ENCODE data around the gene CMTM7.

The CMTM7 gene

GRCh38 chr3:32495609-32496008 is 104.0 kb downstream of the CMTM7 start:
- CTCF ChIA-PET: no interaction called here
- WGBS (ENCODE audit: insufficient coverage): 100% methylated on average over 1 of the region's 2 CpGs
- H3K27ac ChIP-seq (ENCODE audit: insufficient read depth in 1 of 2, low read depth in 1 of 2, low read length in 2 of 2, poor library complexity in 1 of 2, severe bottlenecking in 2 of 2): no peak overlapping the region
- peaks cover 7 to 17% (median 9%) of the 10 kb centered on the region in 4 experiments for H3K4me1 ChIP-seq (ENCODE audit: control extremely low read depth in 1 of 4, control insufficient read depth in 4 of 4, insufficient read depth in 4 of 4, low read length in 3 of 4)
- no peak overlapping the region for H3K4me3 ChIP-seq (ENCODE audit: control insufficient read depth in 1 of 7, extremely low read depth in 1 of 7, insufficient read depth in 4 of 7, low read depth in 2 of 7, low read length in 6 of 7)
- POLR2A ChIA-PET: no interaction called here
- DNase-seq: no peak
- peaks cover 4 to 31% (median 12%) of the 10 kb centered on the region in 4 experiments for H3K36me3 ChIP-seq (ENCODE audit: control insufficient read depth in 4 of 4, insufficient read depth in 4 of 4, low read length in 3 of 4)
- no peaks in the 10 kb centered on the region for H3K9me3 ChIP-seq (ENCODE audit: control extremely low read depth in 1 of 5, control insufficient read depth in 4 of 5, insufficient read depth in 2 of 5, low read depth in 1 of 5, low read length in 4 of 5)
- H3K27me3 ChIP-seq (replicated peaks in 2 of 5; ENCODE audit: control insufficient read depth in 4 of 5, insufficient read depth in 5 of 5, low read length in 4 of 5): no peaks in the 10 kb centered on the region

GRCh38 chr3:32498252-32498651 is 106.6 kb downstream of the CMTM7 start:
- H3K4me1 ChIP-seq (ENCODE audit: control extremely low read depth in 1 of 4, control insufficient read depth in 4 of 4, insufficient read depth in 4 of 4, low read length in 3 of 4): peaks cover 9 to 31% (median 24%) of the 10 kb centered on the region in 4 experiments
- DNase-seq: no peak
- H3K27me3 ChIP-seq (replicated peaks in 2 of 5; ENCODE audit: control insufficient read depth in 4 of 5, insufficient read depth in 5 of 5, low read length in 4 of 5): no peaks in the 10 kb centered on the region
- H3K27ac ChIP-seq (ENCODE audit: insufficient read depth in 1 of 2, low read depth in 1 of 2, low read length in 2 of 2, poor library complexity in 1 of 2, severe bottlenecking in 2 of 2): no peak overlapping the region
- CTCF ChIA-PET: interaction anchor here (0.7 to 2.0 kb wide), 5 partner anchors 12 to 72 kb away, joined by 3 to 7 read pairs (median 3); partner anchors contain the start of gene DYNC1LI1
- H3K9me3 ChIP-seq (ENCODE audit: control extremely low read depth in 1 of 5, control insufficient read depth in 4 of 5, insufficient read depth in 2 of 5, low read depth in 1 of 5, low read length in 4 of 5): no peaks in the 10 kb centered on the region
- no peak overlapping the region for H3K4me3 ChIP-seq (ENCODE audit: control insufficient read depth in 1 of 7, extremely low read depth in 1 of 7, insufficient read depth in 4 of 7, low read depth in 2 of 7, low read length in 6 of 7)
- H3K36me3 ChIP-seq (ENCODE audit: control insufficient read depth in 4 of 4, insufficient read depth in 4 of 4, low read length in 3 of 4): peaks cover 0 to 18% (median 3%) of the 10 kb centered on the region in 4 experiments
- WGBS (ENCODE audit: insufficient coverage): 90% methylated on average over 2 of the region's 3 CpGs
- POLR2A ChIA-PET: interaction anchor here (0.6 kb wide), 1 partner anchor 48 kb away, joined by 3 read pairs; no protein-coding TSS in a partner anchor

GRCh38 chr3:32498992-32499391 is 107.3 kb downstream of the CMTM7 start:
- Histone ChIP-seq H3K27me3 (replicated peaks in 2 of 5; ENCODE audit: control insufficient read depth in 4 of 5, insufficient read depth in 5 of 5, low read length in 4 of 5) (no peaks in the 10 kb centered on the region), H3K36me3 (ENCODE audit: control insufficient read depth in 4 of 4, insufficient read depth in 4 of 4, low read length in 3 of 4) (peaks cover 0 to 14% (median 3%) of the 10 kb centered on the region in 4 experiments), H3K4me1 (ENCODE audit: control extremely low read depth in 1 of 4, control insufficient read depth in 4 of 4, insufficient read depth in 4 of 4, low read length in 3 of 4) (peaks cover 7 to 33% (median 22%) of the 10 kb centered on the region in 4 experiments), H3K9me3 (ENCODE audit: control extremely low read depth in 1 of 5, control insufficient read depth in 4 of 5, insufficient read depth in 2 of 5, low read depth in 1 of 5, low read length in 4 of 5) (no peaks in the 10 kb centered on the region), H3K27ac (ENCODE audit: insufficient read depth in 1 of 2, low read depth in 1 of 2, low read length in 2 of 2, poor library complexity in 1 of 2, severe bottlenecking in 2 of 2) (no peak overlapping the region), H3K4me3 (ENCODE audit: control insufficient read depth in 1 of 7, extremely low read depth in 1 of 7, insufficient read depth in 4 of 7, low read depth in 2 of 7, low read length in 6 of 7) (no peak overlapping the region)
- DNase-seq: no peak
- WGBS (ENCODE audit: insufficient coverage): 100% methylated on average over 1 of the region's 3 CpGs
- ChIA-PET CTCF (interaction anchor here (0.7 to 2.0 kb wide), 4 partner anchors 9 to 30 kb away, joined by 3 to 7 read pairs (median 3); no protein-coding TSS in a partner anchor), POLR2A (no interaction called here)

- ChIA-PET POLR2A (no interaction called here), CTCF (interaction anchor here (0.7 to 2.0 kb wide), 2 partner anchors 11 to 31 kb away, joined by 3 to 7 read pairs; no protein-coding TSS in a partner anchor)
- WGBS (ENCODE audit: insufficient coverage): 71% methylated on average over 1 of the region's 2 CpGs
- Histone ChIP-seq H3K4me1 (ENCODE audit: control extremely low read depth in 1 of 4, control insufficient read depth in 4 of 4, insufficient read depth in 4 of 4, low read length in 3 of 4) (peaks cover 7 to 31% (median 19%) of the 10 kb centered on the region in 4 experiments), H3K27ac (ENCODE audit: insufficient read depth in 1 of 2, low read depth in 1 of 2, low read length in 2 of 2, poor library complexity in 1 of 2, severe bottlenecking in 2 of 2) (no peak overlapping the region), H3K36me3 (ENCODE audit: control insufficient read depth in 4 of 4, insufficient read depth in 4 of 4, low read length in 3 of 4) (peaks cover 0 to 14% (median 3%) of the 10 kb centered on the region in 4 experiments), H3K27me3 (replicated peaks in 2 of 5; ENCODE audit: control insufficient read depth in 4 of 5, insufficient read depth in 5 of 5, low read length in 4 of 5) (no peaks in the 10 kb centered on the region), H3K4me3 (ENCODE audit: control insufficient read depth in 1 of 7, extremely low read depth in 1 of 7, insufficient read depth in 4 of 7, low read depth in 2 of 7, low read length in 6 of 7) (no peak overlapping the region), H3K9me3 (ENCODE audit: control extremely low read depth in 1 of 5, control insufficient read depth in 4 of 5, insufficient read depth in 2 of 5, low read depth in 1 of 5, low read length in 4 of 5) (no peaks in the 10 kb centered on the region)
- no peak for DNase-seq
Observed at GRCh38 chr3:32499585-32499984, 107.9 kb downstream of the CMTM7 start.

- Histone ChIP-seq H3K4me3 (ENCODE audit: control insufficient read depth in 1 of 7, extremely low read depth in 1 of 7, insufficient read depth in 4 of 7, low read depth in 2 of 7, low read length in 6 of 7) (peak overlapping the region in 1 of 7 experiments; percentile 31), H3K36me3 (ENCODE audit: control insufficient read depth in 4 of 4, insufficient read depth in 4 of 4, low read length in 3 of 4) (peaks cover 0 to 14% (median 3%) of the 10 kb centered on the region in 4 experiments), H3K27ac (ENCODE audit: insufficient read depth in 1 of 2, low read depth in 1 of 2, low read length in 2 of 2, poor library complexity in 1 of 2, severe bottlenecking in 2 of 2) (no peak overlapping the region), H3K9me3 (ENCODE audit: control extremely low read depth in 1 of 5, control insufficient read depth in 4 of 5, insufficient read depth in 2 of 5, low read depth in 1 of 5, low read length in 4 of 5) (no peaks in the 10 kb centered on the region), H3K4me1 (ENCODE audit: control extremely low read depth in 1 of 4, control insufficient read depth in 4 of 4, insufficient read depth in 4 of 4, low read length in 3 of 4) (peaks cover 7 to 29% (median 19%) of the 10 kb centered on the region in 4 experiments), H3K27me3 (replicated peaks in 2 of 5; ENCODE audit: control insufficient read depth in 4 of 5, insufficient read depth in 5 of 5, low read length in 4 of 5) (no peaks in the 10 kb centered on the region)
- DNase-seq: no peak
- POLR2A ChIA-PET: no interaction called here
- WGBS (ENCODE audit: insufficient coverage): no CpG with 5 or more reads among the region's 2 CpGs
- CTCF ChIA-PET: interaction anchor here (1.5 to 2.0 kb wide), 2 partner anchors 10 to 104 kb away, joined by 6 to 7 read pairs; no protein-coding TSS in a partner anchor
Observed at GRCh38 chr3:32500231-32500630, 108.6 kb downstream of the CMTM7 start.

GRCh38 chr3:32500880-32501782 is 109.5 kb downstream of the CMTM7 start:
- H3K27me3 ChIP-seq (replicated peaks in 2 of 5; ENCODE audit: control insufficient read depth in 4 of 5, insufficient read depth in 5 of 5, low read length in 4 of 5): no peaks in the 10 kb centered on the region
- peaks cover 0 to 10% (median under 1%) of the 10 kb centered on the region in 4 experiments for H3K36me3 ChIP-seq (ENCODE audit: control insufficient read depth in 4 of 4, insufficient read depth in 4 of 4, low read length in 3 of 4)
- peak overlapping the region in 6 of 7 experiments; percentile 84 to 98 (median 89) for H3K4me3 ChIP-seq (ENCODE audit: control insufficient read depth in 1 of 7, extremely low read depth in 1 of 7, insufficient read depth in 4 of 7, low read depth in 2 of 7, low read length in 6 of 7)
- DNase-seq: no peak
- ChIA-PET CTCF (interaction anchor here (1.1 to 1.5 kb wide), 5 partner anchors 8 to 105 kb away, joined by 3 to 6 read pairs (median 4); no protein-coding TSS in a partner anchor), POLR2A (interaction anchor here (0.6 kb wide), 2 partner anchors 9 to 598 kb away, joined by 3 to 4 read pairs; no protein-coding TSS in a partner anchor)
- H3K9me3 ChIP-seq (ENCODE audit: control extremely low read depth in 1 of 5, control insufficient read depth in 4 of 5, insufficient read depth in 2 of 5, low read depth in 1 of 5, low read length in 4 of 5): no peaks in the 10 kb centered on the region
- peak overlapping the region in 1 of 2 experiments; percentile 94 for H3K27ac ChIP-seq (ENCODE audit: insufficient read depth in 1 of 2, low read depth in 1 of 2, low read length in 2 of 2, poor library complexity in 1 of 2, severe bottlenecking in 2 of 2)
- H3K4me1 ChIP-seq (ENCODE audit: control extremely low read depth in 1 of 4, control insufficient read depth in 4 of 4, insufficient read depth in 4 of 4, low read length in 3 of 4): peaks cover 7 to 29% (median 17%) of the 10 kb centered on the region in 4 experiments
- WGBS (ENCODE audit: insufficient coverage): 84% methylated on average over 10 of the region's 25 CpGs

All from common myeloid progenitor, CD34-positive (primary cell).